DND-41 (cell line): ENCODE measurements around the gene ZBTB11.

Experiments
- EZH2 ChIP-seq: IDR thresholded peaks from 3 replicates; pipeline ENCODE4 v1.6.1; 2012; ENCODE audit warnings: borderline replicate concordance, low read depth, mild to moderate bottlenecking, moderate library complexity, low read length, inconsistent platforms; ENCODE audit not compliant: severe bottlenecking
- TF ChIP-seq, protein P1 (sequence below): IDR thresholded peaks from 2 replicates; pipeline ENCODE4 v1.5.1; 2012; ENCODE audit warnings: borderline replicate concordance, low read length, moderate library complexity, mild to moderate bottlenecking; ENCODE audit not compliant: poor library complexity, severe bottlenecking; ENCODE audit errors: extremely low read depth

DNA sequence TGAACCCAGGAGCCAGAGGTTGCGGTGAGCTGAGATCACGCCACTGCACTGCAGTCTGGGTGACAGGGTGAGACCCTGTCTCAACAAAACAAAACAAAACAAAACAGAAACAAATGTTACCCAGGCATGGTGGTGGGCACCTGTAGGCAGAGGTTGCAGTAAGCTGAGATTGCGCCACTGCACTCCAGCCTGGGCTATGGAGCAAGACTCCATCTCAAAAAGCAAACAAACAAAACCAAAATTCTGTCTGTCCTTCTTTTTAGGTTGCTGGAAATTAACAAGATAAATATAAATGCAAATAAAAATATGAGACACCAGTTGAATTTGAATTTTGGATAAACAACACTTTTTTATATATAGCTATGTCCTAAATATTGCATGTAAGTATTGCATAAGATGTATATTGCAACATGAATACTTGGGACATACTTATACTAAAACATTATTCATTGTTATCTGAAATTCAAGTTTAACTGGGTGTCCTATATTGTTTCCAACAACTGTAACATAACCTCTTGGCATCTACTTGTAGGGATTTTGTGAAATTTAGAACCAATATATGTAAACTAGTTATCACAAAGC, 42.8 kb upstream of the ZBTB11 start:
- no peak for TF ChIP-seq EZH2
- TF ChIP-seq, protein P1, sequence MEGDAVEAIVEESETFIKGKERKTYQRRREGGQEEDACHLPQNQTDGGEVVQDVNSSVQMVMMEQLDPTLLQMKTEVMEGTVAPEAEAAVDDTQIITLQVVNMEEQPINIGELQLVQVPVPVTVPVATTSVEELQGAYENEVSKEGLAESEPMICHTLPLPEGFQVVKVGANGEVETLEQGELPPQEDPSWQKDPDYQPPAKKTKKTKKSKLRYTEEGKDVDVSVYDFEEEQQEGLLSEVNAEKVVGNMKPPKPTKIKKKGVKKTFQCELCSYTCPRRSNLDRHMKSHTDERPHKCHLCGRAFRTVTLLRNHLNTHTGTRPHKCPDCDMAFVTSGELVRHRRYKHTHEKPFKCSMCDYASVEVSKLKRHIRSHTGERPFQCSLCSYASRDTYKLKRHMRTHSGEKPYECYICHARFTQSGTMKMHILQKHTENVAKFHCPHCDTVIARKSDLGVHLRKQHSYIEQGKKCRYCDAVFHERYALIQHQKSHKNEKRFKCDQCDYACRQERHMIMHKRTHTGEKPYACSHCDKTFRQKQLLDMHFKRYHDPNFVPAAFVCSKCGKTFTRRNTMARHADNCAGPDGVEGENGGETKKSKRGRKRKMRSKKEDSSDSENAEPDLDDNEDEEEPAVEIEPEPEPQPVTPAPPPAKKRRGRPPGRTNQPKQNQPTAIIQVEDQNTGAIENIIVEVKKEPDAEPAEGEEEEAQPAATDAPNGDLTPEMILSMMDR, result no peak
